Kidney (tissue), 14 donors: ENCODE measurements around the gene GLT1D1. TPM values are rescaled to one million over a fixed set of nuclear protein-coding genes. Genes with fewer than 3 reads are reported as not detected.

Experiments used
- DNase-seq, 5 donors: peaks; one replicate each; pipeline ENCODE4 v3.0.0-alpha.2; 2013 to 2020
- FAIRE-seq: peaks from 2 replicates; lab custom pipeline; 2012; peaks lifted over from hg19 to GRCh38; lab: Jason Lieb, UNC
- H3K27ac ChIP-seq, 2 donors: one replicate each; pipeline ENCODE4 v1.7.0; 2013; ENCODE audit warnings: low read depth in 2 of 2, low read length in 2 of 2, inconsistent platforms in 1 of 2
- H3K27me3 ChIP-seq: one replicate; pipeline ENCODE4 v1.7.1; 2013; ENCODE audit warnings: low read length, inconsistent platforms; ENCODE audit not compliant: control insufficient read depth, insufficient read depth
- H3K36me3 ChIP-seq, 3 donors: one replicate each; pipeline versions ENCODE4 v1.7.0 to v1.7.1; 2013; ENCODE audit warnings: low read length in 3 of 3, control low read depth in 1 of 3, inconsistent platforms in 1 of 3; ENCODE audit not compliant: insufficient read depth in 3 of 3, control insufficient read depth in 2 of 3
- H3K4me1 ChIP-seq, 3 donors: one replicate each; pipeline versions ENCODE4 v1.7.0 to v1.7.1; 2013; ENCODE audit warnings: low read length in 3 of 3, inconsistent platforms in 1 of 3, low read depth in 1 of 3; ENCODE audit not compliant: control insufficient read depth in 2 of 3, insufficient read depth in 2 of 3
- H3K4me3 ChIP-seq, 3 donors: one replicate each; pipeline versions ENCODE4 v1.7.0 to v1.8.1; 2013; ENCODE audit warnings: low read length in 3 of 3, control low read depth in 1 of 3, inconsistent platforms in 1 of 3
- H3K9ac ChIP-seq, 3 donors: one replicate each; pipeline versions ENCODE4 v1.7.0 to v1.7.1; 2013; ENCODE audit warnings: low read length in 3 of 3, control low read depth in 1 of 3, inconsistent platforms in 1 of 3
- H3K9me3 ChIP-seq, 3 donors: one replicate each; pipeline versions ENCODE4 v1.7.0 to v1.7.1; 2013; ENCODE audit warnings: low read length in 3 of 3, control low read depth in 1 of 3, inconsistent platforms in 1 of 3; ENCODE audit not compliant: control insufficient read depth in 2 of 3, insufficient read depth in 1 of 3
- intact Hi-C: fragments of 100-400 bp; cut with DNase I; formaldehyde crosslinking; loops from one replicate; pipeline ENCODE4 v1.11.1; 2022
- polyA plus RNA-seq: library from polyadenylated mRNA; stranded (reverse); fragments of 350-450 nt; fragmentation: Illumina TruSeq; extraction: RNeasy Lipid Tissue Mini Kit (QIAGEN cat#74804); gene quantifications from one replicate; pipeline ENCODE4 v1.2.3, GENCODE V29; 2014; ENCODE audit warnings: low read depth, low replicate concordance; ENCODE audit not compliant: insufficient read depth
- total RNA-seq: library from RNA; stranded (reverse); fragmentation: NEBNext Ultra II Directional; extraction: Animal tissue kit (Norgen Biotek cat#: 25700); gene quantifications from one replicate; pipeline ENCODE4 v1.2.1, GENCODE V29; 2021
- TF ChIP-seq, protein P1 (sequence below): IDR thresholded peaks from 3 replicates; pipeline ENCODE4 v1.5.1; 2012; ENCODE audit warnings: mild to moderate bottlenecking, moderate library complexity, borderline replicate concordance; ENCODE audit not compliant: insufficient read depth; ENCODE audit errors: extremely low read depth
- donor health status: control.
- donor health status: control.
- donor health status: control.
- donor health status: control.
- donor health status: control.
- donor health status: DM: yes; HTN: yes; CAD: no.
- donor health status: Normal renal cell carcinoma (clear cell type).

The GLT1D1 gene
- total and polyA plus RNA-seq, 2 donors from 2014 or later: 0.41 to 0.45 TPM

DNA sequence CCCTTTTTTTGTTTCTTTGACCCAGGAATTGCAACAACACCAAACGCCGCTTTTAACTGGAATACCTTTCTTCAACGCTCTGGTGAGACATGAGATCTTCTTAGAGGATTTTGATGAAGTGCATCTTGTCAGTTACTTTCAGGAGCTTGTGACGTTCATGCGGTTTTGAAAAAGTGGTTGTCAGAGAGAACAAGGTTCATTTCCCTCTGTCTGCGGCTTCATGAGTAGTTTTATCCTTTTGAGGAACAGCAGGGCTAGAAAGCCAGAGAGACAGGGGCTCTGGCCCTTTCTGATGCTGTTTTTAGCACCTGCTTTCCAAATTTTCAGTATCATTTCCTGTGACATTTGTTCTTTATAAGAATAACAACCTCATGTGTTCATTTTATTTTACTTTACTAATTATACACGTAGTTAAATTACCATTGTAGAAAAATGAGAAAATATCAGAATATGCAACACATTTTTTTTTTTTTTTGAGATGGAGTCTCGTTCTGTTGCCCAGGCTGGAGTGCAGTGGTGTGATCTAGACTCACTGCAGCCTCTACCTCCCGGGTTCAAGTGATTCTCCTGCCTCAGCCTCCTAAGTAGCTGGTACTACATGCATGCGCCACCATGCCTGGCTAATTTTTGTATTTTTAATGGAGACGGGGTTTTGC is 61.8 kb downstream of the GLT1D1 start:
- TF ChIP-seq, protein P1, sequence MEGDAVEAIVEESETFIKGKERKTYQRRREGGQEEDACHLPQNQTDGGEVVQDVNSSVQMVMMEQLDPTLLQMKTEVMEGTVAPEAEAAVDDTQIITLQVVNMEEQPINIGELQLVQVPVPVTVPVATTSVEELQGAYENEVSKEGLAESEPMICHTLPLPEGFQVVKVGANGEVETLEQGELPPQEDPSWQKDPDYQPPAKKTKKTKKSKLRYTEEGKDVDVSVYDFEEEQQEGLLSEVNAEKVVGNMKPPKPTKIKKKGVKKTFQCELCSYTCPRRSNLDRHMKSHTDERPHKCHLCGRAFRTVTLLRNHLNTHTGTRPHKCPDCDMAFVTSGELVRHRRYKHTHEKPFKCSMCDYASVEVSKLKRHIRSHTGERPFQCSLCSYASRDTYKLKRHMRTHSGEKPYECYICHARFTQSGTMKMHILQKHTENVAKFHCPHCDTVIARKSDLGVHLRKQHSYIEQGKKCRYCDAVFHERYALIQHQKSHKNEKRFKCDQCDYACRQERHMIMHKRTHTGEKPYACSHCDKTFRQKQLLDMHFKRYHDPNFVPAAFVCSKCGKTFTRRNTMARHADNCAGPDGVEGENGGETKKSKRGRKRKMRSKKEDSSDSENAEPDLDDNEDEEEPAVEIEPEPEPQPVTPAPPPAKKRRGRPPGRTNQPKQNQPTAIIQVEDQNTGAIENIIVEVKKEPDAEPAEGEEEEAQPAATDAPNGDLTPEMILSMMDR: no peak
- no peaks in the 10 kb centered on the region for H3K27me3 ChIP-seq
- FAIRE-seq: no peak
- H3K36me3 ChIP-seq: no peaks in the 10 kb centered on the region
- intact Hi-C loops: no loop called here
- no peak for DNase-seq
- H3K4me3 ChIP-seq: no peak overlapping the region
- H3K9me3 ChIP-seq: no peaks in the 10 kb centered on the region
- no peak overlapping the region for H3K27ac ChIP-seq
- no peak overlapping the region for H3K9ac ChIP-seq
- no peaks in the 10 kb centered on the region for H3K4me1 ChIP-seq

DNA sequence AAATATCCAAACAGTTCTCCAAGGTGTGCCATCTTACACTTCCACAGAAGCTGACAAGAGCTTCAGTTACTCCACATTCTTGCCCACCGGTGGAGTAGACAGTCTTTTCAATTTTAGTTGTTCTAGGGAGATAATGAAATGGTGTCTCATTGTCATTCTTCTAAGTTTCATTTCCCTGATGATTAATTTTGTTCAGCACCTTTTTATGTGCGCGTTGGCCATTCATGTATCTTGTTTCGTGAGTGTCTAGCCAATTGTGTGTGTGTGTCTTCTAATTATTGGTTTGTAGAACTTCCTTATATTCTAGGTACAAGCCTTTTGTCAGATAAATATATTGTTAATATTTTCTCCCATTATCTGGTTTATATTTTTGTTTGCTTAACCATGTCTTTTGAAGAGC is 63.1 kb downstream of the GLT1D1 start:
- TF ChIP-seq, protein P1: no peak
- no peak for DNase-seq
- H3K4me3 ChIP-seq: no peak overlapping the region
- H3K4me1 ChIP-seq: no peaks in the 10 kb centered on the region
- intact Hi-C loops: no loop called here
- no peaks in the 10 kb centered on the region for H3K9me3 ChIP-seq
- H3K27ac ChIP-seq: no peak overlapping the region
- no peaks in the 10 kb centered on the region for H3K27me3 ChIP-seq
- no peaks in the 10 kb centered on the region for H3K36me3 ChIP-seq
- no peak for FAIRE-seq
- no peak overlapping the region for H3K9ac ChIP-seq

DNA sequence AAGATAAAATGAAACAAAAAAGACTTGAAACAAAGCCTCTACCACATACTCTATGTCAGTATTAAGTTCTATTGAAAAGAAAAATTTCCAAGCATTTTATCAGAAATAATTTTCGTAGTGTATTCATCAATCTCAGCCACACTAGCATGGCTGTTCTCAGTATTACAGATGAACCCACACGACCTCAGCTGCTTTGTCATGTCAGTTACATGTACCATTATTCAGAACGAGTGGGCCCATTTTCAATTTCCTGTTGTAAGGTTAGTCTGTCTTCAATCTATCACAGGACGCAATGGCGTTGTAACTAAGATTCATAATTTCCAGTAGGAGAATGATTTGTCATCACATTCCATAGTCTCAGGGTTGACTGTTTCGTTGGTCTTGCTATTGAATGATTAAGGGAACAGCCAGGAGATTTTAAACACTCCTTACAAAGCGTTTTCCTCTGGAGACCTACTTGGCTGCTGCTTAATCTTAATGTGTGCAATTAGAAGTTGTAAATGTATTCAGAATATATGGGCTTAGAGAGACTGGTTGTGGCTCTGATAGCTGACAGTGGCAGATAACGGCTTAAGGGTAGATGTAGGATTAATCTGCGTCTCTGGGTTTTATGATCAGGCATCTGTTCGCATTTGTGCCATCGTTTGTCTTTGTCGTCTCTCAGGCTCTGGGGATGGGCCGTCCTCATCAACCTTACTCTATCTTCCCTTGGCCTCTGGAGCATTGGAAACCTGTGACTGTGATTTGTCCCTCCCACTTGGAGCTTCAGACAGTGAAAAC is 65.4 kb downstream of the GLT1D1 start:
- H3K4me3 ChIP-seq: no peak overlapping the region
- H3K9ac ChIP-seq: no peak overlapping the region
- no peak overlapping the region for H3K27ac ChIP-seq
- H3K9me3 ChIP-seq: no peaks in the 10 kb centered on the region
- H3K4me1 ChIP-seq: no peaks in the 10 kb centered on the region
- intact Hi-C loops: no loop called here
- H3K36me3 ChIP-seq: no peaks in the 10 kb centered on the region
- TF ChIP-seq, protein P1: no peak
- FAIRE-seq: no peak
- no peak for DNase-seq
- H3K27me3 ChIP-seq: no peaks in the 10 kb centered on the region
